Activated CD4-positive, alpha-beta T cell treated with anti-CD3 and anti-CD28 coated beads, Interleukin-2, amount 50 U/mL, for 1 hour (primary cell): Measurements from ENCODE around the gene NCOA6.

Experiments used
- DNase-seq: peaks from one replicate; pipeline ENCODE4 v3.0.0-alpha.2; 2020

The NCOA6 gene

DNA sequence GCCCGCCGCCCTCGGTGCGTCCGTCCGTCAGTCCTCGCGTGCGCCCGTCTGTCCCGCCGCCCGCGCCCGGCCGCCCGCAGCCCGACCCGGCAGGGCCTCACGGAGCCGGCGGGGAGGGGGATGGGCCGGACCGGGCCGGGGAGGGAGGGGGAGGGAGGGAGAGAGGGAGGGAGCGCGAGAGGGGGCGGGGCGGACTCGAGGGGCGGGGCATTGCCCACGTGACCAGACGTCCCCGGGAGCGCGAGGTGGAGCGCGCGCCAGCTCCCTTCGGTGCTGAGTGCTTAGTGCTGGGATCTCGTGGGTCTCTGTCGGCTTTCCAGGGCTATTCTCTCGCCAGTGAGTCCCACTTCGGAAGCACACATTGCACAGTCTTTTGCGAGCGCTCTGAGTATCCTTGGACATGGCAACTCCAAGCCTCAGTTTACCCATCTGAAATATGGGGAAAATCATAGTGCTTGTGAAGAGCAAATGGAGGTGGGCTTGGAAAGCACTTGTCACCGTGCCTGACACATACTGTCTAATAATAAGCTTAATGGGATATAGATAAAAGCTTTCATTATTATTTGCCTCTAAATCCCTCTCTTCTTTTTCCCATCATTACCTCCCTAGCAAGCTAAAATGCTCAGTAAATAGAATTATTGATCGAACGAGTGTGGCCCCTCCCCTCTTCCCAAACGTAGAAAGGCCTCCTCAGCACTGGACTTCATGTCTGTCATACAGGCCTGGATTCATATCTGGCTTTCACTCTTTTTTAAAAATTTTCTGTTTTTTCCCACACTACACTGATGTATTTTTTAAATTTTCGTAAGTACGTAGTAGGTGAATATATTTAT is at the start of gene NCOA6:
TSS of gene NCOA6 (minus strand) at position 122 of the 833 bp plus-strand sequence. CDS start 43,296 bp downstream, outside the sequence.
- DNase-seq, result peak; percentile 86

- DNase-seq, result peak; percentile 30
Measured at GRCh38 chr20:34874094-34874654, 48.7 kb upstream of the NCOA6 start.

DNA sequence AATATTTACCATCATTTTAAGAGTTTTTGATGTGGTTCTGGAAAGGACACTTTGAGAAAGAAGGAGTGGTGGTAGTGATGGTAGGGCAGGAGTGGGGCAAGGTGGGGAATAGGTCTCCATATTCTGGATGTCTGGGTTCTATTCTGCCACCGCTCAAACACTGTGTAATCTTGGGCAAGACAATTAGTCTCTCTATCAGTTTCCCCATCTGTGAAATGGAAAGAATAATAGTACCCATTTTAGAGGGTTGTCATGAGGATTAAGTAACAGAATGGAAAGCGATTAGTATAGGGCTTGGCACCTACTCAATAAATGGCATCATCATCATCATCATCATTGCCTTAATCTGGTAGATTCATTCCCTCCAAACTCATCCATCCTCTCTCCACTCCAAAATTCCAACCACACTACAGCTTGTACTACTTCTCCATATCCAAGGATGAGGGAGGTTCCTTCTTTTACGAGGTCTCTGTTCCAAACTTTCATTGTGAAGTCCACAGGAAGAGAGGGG is 48.2 kb upstream of the NCOA6 start:
- DNase-seq, result no peak

DNA sequence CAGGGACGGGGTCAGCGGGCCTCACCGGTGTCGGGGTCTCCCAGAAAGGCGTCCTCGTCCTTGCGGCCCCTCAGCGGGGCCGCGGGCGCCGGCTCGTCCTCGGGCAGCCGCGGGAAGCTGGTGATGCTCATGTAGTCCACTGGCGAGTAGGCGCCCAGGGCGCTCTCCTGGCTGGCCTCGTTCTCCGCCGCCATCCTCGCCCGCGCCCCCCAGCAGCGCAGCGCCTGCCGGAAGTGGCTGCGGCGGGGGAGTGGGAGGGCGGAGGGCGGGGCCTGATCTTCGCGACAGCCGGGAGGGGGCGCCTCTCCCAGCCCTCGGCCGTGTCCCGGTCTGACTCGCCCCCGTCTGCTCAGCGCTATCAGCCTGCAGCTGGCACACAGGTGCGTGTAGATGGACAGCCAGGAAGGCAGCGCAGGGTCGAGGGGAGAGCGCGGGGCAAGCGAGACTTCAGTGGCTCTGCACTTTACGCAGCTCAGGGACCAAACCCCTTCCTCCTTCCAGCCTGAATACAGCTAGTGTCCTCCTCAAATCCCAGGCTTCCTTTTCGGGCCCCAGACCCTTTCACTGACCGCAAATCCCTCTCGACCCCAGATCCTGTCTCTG is 47.3 kb upstream of the NCOA6 start, which contains the start of gene GGT7:
TSS of gene GGT7 (minus strand) at position 235 of the 603 bp plus-strand sequence. CDS start at position 194, 41 bp downstream.
- DNase-seq, result peak; percentile 86

DNA sequence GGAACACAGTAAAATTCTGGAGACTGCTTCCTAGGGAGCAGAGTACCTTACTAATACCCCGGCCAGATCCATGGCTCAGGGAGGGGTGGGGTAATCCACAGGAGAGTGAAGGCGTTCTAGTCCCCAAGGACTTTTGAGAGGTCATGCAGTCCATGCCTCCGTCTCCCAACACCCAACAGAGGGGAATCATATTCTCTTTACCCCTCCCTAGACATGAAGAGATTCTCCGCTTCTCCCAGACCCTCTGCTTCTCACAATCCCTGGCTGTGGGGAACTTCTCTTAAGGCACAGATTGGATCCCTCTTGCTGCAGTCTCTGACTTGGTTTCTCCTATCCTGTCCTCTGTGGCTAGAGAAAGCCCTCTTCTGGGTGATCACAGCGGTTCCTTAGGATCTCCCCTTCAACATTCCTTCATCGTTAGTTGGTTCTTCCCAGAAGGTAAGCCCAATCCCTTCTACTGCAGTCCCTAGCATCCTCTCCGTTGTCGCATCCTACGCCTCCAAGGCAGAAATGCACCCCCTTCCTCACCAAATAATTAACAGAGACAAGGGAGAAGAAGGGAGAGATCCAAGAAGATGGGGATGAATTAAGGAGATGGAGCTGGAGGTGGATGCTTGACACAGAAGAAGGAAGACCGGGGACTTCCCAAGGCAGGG is 46.6 kb upstream of the NCOA6 start:
- DNase-seq, result no peak

- no peak for DNase-seq
Measured at GRCh38 chr20:34871320-34871926, 46.0 kb upstream of the NCOA6 start.

- no peak for DNase-seq
Measured at GRCh38 chr20:34864216-34864615, 38.8 kb upstream of the NCOA6 start.

DNA sequence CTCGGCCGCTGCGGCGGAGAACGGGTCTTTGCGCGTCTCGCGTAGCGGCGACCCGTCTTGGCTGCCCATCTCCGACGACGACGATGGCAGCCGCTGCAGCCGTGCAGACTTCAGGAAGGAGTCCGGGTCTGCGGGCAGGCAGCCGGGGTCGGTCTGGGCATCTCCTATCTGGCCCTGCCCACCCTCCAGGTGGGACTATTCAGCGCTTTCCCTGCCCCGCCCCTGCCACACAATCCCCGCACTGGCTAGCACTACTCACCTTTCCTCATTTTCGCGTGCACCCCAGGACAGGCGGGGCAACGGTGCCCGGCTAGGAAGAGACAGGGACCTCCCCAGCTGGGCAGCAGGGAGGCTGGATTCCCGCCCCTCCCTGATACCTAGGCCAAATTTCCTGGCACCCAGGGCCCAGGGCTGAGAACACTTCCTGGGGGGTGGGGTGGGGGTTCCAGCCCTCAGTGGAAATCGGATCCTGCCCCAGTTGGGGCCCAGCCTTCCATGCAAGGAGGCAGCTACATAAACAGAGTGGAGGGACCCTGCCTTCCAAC is 38.0 kb upstream of the NCOA6 start:
- no peak for DNase-seq

DNA sequence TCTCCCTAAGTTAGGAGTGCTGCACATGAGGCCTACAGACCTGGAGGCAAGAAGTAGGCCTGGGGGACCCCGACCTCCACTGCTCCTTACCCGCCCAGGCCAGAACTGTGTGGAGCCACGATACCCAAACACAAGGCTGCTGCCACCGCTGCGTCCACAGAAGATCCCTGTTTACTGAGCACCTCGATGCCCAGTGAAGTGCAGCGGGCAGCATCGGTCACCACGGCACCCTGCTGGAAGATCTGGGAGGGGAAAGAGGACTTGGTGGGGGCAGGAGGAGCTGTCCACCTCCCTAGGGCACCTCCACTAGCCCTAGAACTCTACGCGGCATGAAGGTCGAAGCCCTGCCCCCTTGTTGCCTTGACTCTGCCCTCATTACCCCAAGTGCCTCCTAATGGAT is 37.3 kb upstream of the NCOA6 start:
- no peak for DNase-seq

GRCh38 chr20:34861386-34862084 is 36.1 kb upstream of the NCOA6 start:
- DNase-seq, result no peak

GRCh38 chr20:34859826-34860545 is 34.5 kb upstream of the NCOA6 start:
- no peak for DNase-seq

- DNase-seq, result no peak
Measured at GRCh38 chr20:34859367-34859766, 33.9 kb upstream of the NCOA6 start.

DNA sequence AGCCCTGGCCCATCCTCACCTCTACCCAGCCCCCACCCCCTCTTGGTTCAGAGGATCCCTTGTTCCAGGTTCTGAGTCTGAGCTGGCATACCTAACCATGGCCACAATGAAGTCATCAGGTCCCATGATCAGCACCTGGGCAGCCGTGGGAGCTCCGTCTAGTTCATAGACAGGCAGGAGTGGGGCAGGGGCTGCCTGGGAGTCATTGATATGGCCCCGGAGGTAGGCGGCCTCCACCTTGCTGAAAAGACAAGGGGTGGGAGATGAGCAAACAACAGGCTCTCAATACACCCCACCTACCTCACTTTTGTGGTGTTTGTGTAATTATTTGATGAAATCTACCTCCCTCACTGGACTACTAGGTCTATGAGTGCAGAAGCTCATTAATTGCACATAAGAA is 26.8 kb upstream of the NCOA6 start:
- no peak for DNase-seq

DNA sequence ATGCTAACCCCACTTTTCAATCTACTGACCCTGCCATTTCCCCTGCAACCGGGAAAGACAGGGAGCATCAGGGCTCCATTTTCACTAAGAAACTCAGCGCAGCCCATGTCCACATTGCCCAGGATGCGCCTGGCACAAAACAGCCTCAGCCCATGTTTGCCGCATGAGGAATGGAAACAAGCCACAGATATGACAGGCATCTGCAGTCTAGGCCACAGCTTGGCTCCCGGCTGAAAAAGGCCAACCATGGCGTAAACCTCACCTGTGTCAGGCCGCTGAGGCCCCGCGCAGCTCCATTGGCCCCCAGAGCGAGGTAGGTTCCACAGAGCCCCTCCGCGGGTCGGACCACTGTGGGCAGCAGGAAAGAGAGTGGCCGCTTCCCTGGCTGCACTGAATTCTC is 25.5 kb upstream of the NCOA6 start:
- DNase-seq, result no peak

GRCh38 chr20:34849778-34850177 is 24.3 kb upstream of the NCOA6 start:
- DNase-seq, result no peak

- DNase-seq, result no peak
Measured at GRCh38 chr20:34848597-34848996, 23.1 kb upstream of the NCOA6 start.

GRCh38 chr20:34843421-34843820 is 18.0 kb upstream of the NCOA6 start:
- DNase-seq, result no peak

GRCh38 chr20:34842143-34842542 is 16.7 kb upstream of the NCOA6 start:
- DNase-seq, result no peak

DNA sequence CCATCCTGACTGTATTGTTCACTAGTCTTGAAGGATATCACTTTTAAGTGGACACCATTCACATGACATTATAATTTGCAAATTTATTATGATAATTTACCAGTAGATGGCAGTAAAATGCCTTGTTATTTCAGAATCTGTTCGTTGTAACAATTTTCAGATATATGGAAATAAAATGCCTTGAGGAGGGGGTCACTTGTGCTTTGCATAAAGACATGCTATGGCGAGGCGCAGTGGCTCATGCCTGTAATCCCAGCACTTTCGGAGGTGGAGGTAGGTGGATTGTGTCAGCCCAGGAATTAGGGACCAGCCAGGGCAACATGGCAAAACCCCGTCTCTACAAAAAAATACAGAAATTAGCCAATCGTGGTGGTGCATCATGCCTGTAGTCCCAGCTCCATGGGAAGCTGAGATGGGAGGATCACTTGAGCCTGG is 9.0 kb upstream of the NCOA6 start:
- DNase-seq, result no peak

DNA sequence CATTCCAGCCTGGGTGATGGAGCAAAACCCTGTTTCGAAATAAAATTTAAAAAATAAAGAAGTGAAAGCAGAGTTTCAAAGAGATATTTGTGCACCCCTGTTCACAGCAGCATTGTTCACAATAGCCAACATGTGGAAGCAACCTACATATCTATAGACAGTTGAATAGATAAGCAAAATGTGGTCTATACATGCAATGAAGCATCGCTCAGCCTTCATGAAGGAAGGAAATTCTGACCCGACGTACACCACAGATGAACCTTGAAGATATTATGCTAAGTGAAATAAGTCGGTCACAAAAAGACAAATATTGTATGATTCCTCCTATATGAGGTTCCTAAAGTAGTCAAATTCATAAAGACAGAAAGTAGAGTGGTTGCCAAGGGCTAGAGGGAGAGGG is 6.5 kb upstream of the NCOA6 start:
- no peak for DNase-seq

DNA sequence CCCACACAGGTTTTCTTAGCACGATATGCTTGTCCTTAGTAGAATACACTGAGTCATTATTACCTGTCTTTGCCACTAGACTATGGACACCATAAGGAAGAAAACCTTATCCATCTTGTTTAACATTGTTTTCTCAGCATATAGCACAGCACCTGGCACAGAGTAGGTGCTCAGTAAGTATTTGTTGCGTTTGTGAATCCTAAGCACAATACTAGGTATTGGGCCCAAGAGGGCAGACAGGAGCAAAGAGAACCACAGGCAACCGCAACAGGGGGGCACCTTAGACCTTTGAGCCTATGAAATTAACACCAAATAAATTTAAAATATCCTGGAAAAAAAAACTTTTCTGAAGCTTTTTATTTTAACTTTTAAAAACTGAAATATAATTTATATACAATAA is 3.7 kb upstream of the NCOA6 start:
- no peak for DNase-seq
